Left lung (tissue), 10 donors: ENCODE results near the gene RANBP2. TPM values are rescaled to one million over a fixed set of nuclear protein-coding genes. Genes with fewer than 3 reads are reported as not detected.
A peak's percentile ranks its signal among the peaks of the same experiment; 100 is the strongest.

ENCODE experiments used
- ATAC-seq: fragments of 200-7000 bp; cut with Tn5 transposase; one replicate; pipeline ENCODE4 v1.9.1; 2020; ENCODE audit warnings: moderate library complexity
- DNase-seq, 4 donors: peaks; one replicate each; pipeline ENCODE4 v3.0.0-alpha.2; 2013 to 2020
- H3K27ac ChIP-seq, 2 donors: fragments of 200-600 bp; sonication (generic) in 1 of 2; one replicate each; pipeline versions ENCODE4 v1.5.0 to v1.8.0; 2020 to 2021
- H3K27me3 ChIP-seq, 2 donors: fragments of 200-600 bp; sonication (generic) in 1 of 2; one replicate each; pipeline versions ENCODE4 v1.5.0 to v1.8.0; 2020 to 2021
- H3K36me3 ChIP-seq, 2 donors: fragments of 200-600 bp; sonication (generic) in 1 of 2; one replicate each; pipeline versions ENCODE4 v1.5.0 to v1.8.0; 2020 to 2021
- H3K4me1 ChIP-seq, 2 donors: fragments of 200-600 bp; one replicate each; pipeline ENCODE4 v1.8.0; 2021
- H3K4me3 ChIP-seq, 2 donors: fragments of 200-600 bp; sonication (generic) in 1 of 2; one replicate each; pipeline versions ENCODE4 v1.5.0 to v1.8.0; 2020 to 2021; ENCODE audit warnings: mild to moderate bottlenecking in 1 of 2
- H3K9me3 ChIP-seq, 2 donors: fragments of 200-600 bp; sonication (generic) in 1 of 2; one replicate each; pipeline versions ENCODE4 v1.5.0 to v1.8.0; 2020 to 2021
- CTCF ChIP-seq, 2 donors: fragments of 200-600 bp; sonication (generic) in 1 of 2; IDR thresholded peaks; one replicate each; pipeline versions ENCODE4 v1.5.0 to v1.8.0; 2021; ENCODE audit warnings: antibody characterized with exemption in 2 of 2
- intact Hi-C, 2 donors: fragments of 100-400 bp; cut with DNase I; formaldehyde crosslinking; loops; one replicate each; pipeline versions ENCODE4 v1.11.2 to v1.14.2; 2022
- polyA plus RNA-seq, 6 donors: library from polyadenylated mRNA; unstranded; fragments of 120-200 nt; gene quantifications; one replicate each; pipeline ENCODE4 v1.2.1, GENCODE V29; 2013; ENCODE audit not compliant: insufficient read length in 6 of 6
- total RNA-seq, 2 donors: library from RNA; stranded (reverse); fragmentation: NEBNext Ultra II Directional; extraction: Animal tissue kit (Norgen Biotek cat#: 25700); gene quantifications; one replicate each; pipeline ENCODE4 v1.2.1, GENCODE V29; 2021
- donor health status: DM: no; HTN: yes; CAD: no.
- donor health status: DM: no; HTN: no; CAD: no.

Gene RANBP2
- total and polyA plus RNA-seq, 8 donors, result 49.1 to 68.2 (median 63.2) TPM

- DNase-seq (peak; percentile 83 to 98 (median 92)), ATAC-seq (peak; percentile 99)
- H3K4me1 ChIP-seq, result peaks cover 4 to 15% of the 10 kb centered on the region in 2 donors
- H3K27me3 ChIP-seq, result no peaks in the 10 kb centered on the region
- intact Hi-C loops, result no loop called here
- peak within 1 kb of the TSS; percentile 70 to 77 for H3K27ac ChIP-seq
- TF ChIP-seq CTCF (IDR thresholded peaks at IDR 0.05), result no peak
- H3K36me3 ChIP-seq, result peaks cover 0 to 28% of the 10 kb centered on the region in 2 donors
- peak within 1 kb of the TSS; percentile 69 for H3K4me3 ChIP-seq
- H3K9me3 ChIP-seq, result no peaks in the 10 kb centered on the region
These were observed 67.3 kb downstream of the RANBP2 start, which contains the start of gene CCDC138 for GRCh38 chr2:108786354-108787215. TSS of gene CCDC138 (plus strand) at chr2:108786771. CDS start at chr2:108786823, 52 bp downstream.

GRCh38 chr2:108787216-108787541, 67.9 kb downstream of the RANBP2 start:
- H3K9me3 ChIP-seq, result no peaks in the 10 kb centered on the region
- no peak for DNase-seq
- peak overlapping the region in 1 of 2 donors; percentile 70 for H3K27ac ChIP-seq
- ATAC-seq, result no peak
- peaks cover 0 to 22% of the 10 kb centered on the region in 2 donors for H3K36me3 ChIP-seq
- no peaks in the 10 kb centered on the region for H3K27me3 ChIP-seq
- peak overlapping the region; percentile 69 for H3K4me3 ChIP-seq
- intact Hi-C loops, result no loop called here
- H3K4me1 ChIP-seq, result peaks cover 4 to 15% of the 10 kb centered on the region in 2 donors
- TF ChIP-seq CTCF (IDR thresholded peaks at IDR 0.05), result no peak

GRCh38 chr2:108803045-108803736, 83.9 kb downstream of the RANBP2 start:
- intact Hi-C loops, result no loop called here
- no peaks in the 10 kb centered on the region for H3K4me1 ChIP-seq
- peaks cover 0 to 18% of the 10 kb centered on the region in 2 donors for H3K36me3 ChIP-seq
- H3K4me3 ChIP-seq, result no peak overlapping the region
- H3K9me3 ChIP-seq, result no peaks in the 10 kb centered on the region
- TF ChIP-seq CTCF (IDR thresholded peaks at IDR 0.05), result no peak
- ATAC-seq, result no peak
- H3K27me3 ChIP-seq, result no peaks in the 10 kb centered on the region
- no peak for DNase-seq
- H3K27ac ChIP-seq, result no peak overlapping the region

GRCh38 chr2:108805032-108805431, 85.8 kb downstream of the RANBP2 start:
- no peaks in the 10 kb centered on the region for H3K27me3 ChIP-seq
- ATAC-seq (no peak), DNase-seq (no peak)
- H3K9me3 ChIP-seq, result peaks cover 2 to 11% of the 10 kb centered on the region in 2 donors
- H3K4me1 ChIP-seq, result no peaks in the 10 kb centered on the region
- intact Hi-C loops, result no loop called here
- peaks cover 0 to 13% of the 10 kb centered on the region in 2 donors for H3K36me3 ChIP-seq
- no peak overlapping the region for H3K4me3 ChIP-seq
- H3K27ac ChIP-seq, result no peak overlapping the region
- no peak for TF ChIP-seq CTCF (IDR thresholded peaks at IDR 0.05)

- Histone ChIP-seq H3K4me1 (no peaks in the 10 kb centered on the region), H3K4me3 (no peak overlapping the region), H3K27ac (no peak overlapping the region), H3K36me3 (peaks cover 0 to 13% of the 10 kb centered on the region in 2 donors), H3K27me3 (no peaks in the 10 kb centered on the region), H3K9me3 (peaks cover 2 to 14% of the 10 kb centered on the region in 2 donors)
- TF ChIP-seq CTCF (IDR thresholded peaks at IDR 0.05), result no peak
- intact Hi-C loops, result no loop called here
- ATAC-seq (no peak), DNase-seq (no peak)
These were observed 86.5 kb downstream of the RANBP2 start for GRCh38 chr2:108805782-108806181.
